Stimulated activated CD4-positive, alpha-beta T cell treated with anti-CD3 and anti-CD28 coated beads, Interleukin-12 subunit alpha, Interleukin-12 subunit beta, amount 100 ng/mL, for 48 hours (primary cell): Measurements from ENCODE around the gene USP24.

Experiments used
- DNase-seq, 3 donors: peaks; one replicate each; pipeline ENCODE4 v3.0.0-alpha.2; 2020; ENCODE audit warnings: low read depth in 2 of 3, low spot score in 1 of 3

Gene USP24

DNA sequence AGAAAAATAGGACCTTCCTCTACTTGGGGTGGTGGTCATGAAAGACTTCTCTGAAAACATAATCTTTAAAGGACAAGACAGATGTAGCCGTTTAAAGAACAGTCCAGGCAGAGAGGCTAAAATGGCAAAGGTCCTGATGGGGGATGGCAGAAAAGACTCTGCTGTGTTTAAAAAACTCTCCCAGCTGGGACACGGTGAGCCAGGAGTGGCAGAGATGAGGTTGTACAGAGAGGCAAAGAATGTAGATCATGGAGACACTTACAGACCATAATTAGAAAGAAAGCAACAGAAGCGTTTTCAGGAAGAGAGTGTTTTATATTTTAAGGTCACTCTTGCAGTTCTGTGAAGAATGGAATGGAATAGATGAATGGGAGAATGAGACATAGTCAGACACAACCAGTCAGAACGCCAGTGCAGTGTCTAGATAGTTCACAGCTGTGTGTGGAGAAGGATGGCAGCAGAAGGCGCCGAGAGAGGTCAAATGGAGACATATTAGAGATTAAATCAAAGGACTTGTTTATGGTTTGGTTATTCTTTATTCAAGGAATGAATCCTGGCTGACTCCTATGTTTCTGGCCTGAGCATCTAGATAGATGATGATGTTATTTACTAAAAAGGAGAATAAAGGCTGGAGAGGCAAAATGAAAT lies 47.8 kb downstream of the USP24 start:
- no peak for DNase-seq

DNA sequence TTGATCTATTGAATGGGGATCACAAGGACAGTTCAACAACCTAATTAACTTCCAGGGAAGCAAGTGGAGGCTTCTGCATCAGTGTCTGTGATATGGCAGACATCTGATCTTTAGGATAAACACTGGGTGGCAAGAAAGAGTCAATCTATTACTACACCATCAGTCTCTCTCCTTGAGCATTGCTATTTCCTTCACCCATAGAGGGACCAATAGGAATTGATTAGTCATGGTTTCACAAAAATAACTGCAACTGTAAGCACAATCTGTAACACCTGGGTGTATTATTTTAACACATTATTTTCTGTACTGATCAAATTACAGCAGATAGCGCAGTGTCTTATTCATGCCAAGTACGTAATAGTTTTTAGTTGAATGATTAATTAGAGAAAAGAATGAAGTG lies 50.3 kb downstream of the USP24 start:
- DNase-seq = no peak

DNA sequence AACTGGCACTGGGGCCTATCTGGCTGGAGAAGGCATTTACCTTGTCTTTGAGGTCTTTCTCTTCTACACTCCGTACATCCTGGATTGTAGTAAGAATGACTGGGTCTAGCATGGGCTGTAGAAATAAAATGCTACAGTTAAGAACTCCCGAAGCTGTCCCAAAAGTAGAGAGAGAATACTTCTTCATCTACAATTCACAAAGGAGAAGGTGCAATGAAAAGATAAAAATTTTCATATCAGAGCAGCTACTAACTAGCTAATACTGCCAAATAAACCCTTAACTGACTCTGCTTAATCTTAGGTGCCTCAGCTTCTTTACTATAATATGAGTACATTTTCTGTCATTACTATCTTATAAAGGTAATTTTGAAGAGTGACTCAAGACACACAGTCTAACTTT lies 55.6 kb downstream of the USP24 start:
- no peak for DNase-seq

DNA sequence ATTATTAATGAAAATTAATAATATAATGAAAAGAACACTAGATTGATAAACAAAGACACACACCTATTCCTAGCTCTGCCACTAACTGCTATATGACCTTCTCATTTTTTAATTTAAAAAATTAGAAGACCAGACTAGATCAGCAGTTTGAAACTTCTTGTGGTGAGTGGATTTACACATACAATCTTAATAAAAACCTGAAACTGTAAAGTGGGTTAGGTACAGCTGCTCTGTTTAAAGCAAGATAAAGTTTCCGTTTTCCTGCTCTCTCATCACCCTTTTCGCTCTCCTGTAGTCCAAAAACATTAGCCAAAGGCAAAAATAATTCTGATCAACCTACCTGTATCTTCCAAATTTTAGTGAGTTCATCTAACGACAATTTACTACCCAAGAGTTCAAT lies 58.6 kb downstream of the USP24 start:
- no peak for DNase-seq

DNA sequence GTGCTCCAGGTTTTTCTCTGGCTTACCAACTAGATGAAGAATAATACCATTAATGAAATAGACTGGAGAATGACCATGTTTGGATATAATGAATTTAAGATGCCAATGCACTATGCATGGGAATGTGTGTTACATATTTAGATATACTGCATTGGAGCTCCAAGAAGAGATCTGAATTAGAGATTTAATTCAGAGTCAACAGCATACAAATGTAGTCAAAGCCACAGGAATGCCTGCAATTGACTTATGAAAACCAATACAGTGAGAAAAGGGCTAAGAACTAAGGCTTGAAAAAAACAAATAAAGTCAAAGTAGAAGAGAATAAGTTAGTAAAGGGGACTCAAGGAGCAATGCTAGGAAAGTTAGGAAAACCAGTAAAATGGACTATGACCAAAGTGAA lies 59.1 kb downstream of the USP24 start:
- no peak for DNase-seq

DNA sequence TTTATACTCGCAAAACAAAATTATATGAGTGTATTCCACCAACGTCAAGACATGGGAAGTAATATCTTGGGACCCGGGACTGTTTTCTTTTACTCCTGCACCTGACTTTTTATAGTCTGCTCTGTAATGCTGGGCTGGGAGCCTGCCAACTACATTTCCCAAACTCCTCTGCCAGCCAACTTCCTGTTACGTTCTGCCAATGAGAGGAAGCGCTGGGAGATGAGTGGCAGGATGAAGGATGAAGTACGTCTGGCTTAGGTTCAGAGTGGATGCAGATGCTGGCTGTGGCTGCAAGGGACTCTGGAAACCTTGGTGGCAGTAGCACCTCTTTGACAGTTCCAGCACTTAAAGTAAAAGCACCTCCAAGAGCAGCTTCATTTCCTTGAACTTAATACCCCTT lies 59.6 kb downstream of the USP24 start:
- no peak for DNase-seq

DNA sequence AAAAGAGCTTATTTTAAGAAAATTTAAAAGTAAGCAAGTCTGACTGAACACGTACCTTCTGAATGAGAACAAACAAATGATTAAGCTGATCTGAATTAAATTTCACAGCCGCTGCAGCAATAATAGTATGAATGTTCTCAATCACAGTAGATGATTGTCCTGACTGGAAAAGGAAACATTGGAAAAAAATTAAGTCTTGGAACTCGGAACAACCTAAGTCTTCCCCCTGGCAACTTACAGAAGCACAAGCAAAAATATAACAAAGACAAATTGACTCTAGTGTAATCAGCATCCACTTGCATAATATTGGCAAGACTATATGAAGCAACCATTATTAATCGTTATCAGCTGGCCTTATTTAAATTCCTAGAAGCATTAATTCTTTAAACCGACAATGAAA lies 60.5 kb downstream of the USP24 start:
- DNase-seq = no peak

DNA sequence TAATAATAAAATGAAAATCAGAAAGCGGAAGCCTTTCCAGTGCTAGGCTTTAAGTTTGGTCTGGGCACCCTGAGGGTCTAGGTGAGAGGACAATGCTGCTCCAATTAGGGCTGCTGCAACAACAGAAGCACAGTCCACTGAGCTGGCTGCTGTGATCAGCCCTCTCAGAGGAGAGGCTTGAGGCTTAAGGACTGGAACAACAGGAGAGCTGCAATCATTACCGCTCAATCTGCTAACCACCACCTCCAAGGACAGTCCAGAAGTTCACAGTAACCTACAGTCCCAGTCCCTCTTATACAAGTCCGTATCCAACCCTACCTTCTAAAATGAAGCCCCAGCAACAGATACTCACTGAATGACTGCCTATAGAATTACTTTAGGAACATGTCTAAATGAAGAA lies 62.1 kb downstream of the USP24 start:
- no peak for DNase-seq

DNA sequence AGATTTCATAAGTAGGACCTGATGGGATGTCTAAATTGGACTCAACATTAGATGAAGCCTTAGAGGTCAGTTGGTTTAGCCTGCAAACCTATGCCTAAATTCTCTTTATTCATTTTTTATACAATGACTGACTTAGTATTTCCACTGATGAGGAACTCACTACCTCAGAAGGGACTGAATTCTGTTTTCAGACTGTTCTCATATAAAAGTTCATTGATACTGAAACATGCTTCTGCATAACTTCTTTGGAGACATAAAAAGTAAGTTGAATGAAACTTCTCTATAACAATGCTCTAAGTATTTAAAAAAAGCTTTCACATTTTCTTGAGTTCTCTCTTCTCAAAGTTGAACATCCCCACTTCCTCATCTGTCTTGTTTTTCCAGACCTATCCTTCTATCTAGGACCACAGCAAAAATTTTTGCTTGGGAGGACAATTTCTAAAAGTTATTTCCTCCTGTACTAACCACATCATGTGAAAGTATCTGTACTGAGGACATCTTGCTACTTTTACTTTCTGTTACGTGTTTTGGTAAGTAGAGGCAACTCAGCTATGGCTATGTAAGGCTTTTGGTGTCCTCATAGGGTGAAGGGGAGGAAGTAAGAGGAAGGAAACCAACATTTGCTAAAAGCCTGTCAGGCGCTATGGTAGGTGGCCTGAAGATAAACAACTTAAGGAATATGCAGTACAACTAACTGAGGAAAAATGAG lies 64.1 kb downstream of the USP24 start:
- no peak for DNase-seq

DNA sequence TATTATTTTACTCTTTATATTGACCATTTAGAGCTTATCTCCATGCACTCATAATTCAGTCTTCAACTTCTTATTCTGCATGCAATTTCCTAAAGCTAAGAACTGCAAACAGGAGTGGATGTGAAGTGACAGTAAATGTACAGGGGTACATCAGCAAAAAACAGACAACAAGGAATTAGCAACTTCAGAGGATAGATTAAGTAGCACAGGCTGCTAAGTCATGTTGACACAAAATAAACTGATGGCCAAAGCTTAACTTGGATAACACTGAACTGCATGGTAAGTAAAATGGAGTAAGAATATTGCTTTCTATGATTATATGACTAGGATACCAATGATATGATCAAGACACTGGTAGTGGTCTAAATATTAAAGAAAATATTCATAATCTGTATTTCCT lies 66.5 kb downstream of the USP24 start:
- no peak for DNase-seq

DNA sequence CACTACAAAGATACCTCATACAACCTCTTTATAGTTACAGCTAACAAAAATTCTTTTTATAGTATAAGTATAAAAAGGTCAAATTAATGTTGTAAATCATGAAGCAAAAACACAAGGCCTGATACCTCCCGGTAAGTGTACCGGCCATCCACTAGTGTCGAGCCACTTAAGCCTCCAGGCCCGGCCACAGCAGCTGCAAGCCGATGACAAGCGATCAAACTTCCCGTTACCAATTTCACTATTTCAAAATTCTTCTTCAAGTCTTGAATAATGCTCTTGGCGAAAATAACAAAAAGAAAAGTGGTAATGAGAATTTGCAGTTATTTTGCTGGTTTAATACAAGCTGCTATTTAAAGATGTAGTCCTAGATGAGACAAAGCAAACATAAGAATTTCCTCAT lies 67.6 kb downstream of the USP24 start:
- DNase-seq = no peak

DNA sequence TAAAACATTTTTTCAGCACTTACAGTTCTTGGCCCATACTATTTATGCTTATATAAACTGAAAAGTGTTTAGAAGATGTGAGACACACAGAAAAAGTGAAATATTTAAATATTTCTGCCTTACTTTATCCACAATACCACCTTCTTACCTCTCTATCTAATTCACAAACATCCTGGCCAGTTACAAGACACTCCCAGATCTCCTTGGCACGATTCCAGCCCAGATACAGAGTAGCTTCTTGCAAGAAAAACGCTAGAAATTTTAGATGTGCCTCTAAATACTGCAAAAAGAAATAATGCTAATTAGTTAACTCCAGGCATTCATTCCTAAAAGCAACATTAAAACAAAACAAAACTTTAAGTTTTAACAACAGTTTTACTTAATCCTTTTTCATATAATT lies 68.4 kb downstream of the USP24 start:
- DNase-seq = no peak

DNA sequence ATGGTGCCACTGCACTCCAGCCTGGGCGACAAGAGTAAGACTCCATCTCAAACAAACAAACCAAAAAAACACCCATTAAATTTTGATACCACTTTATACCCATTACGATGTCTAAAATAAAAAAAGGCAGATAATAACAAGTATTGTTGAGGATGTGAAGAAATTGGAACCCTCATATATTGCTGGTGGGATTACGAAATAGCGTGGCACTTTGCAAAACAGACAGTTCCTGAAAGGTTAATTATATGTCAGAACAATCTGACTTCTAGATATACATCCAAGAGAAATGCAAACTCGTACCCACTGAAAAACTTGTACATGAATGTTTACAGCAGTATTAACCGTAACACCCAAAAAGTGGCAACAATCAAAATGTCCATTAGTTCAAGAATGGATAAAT lies 70.3 kb downstream of the USP24 start:
- no peak for DNase-seq

DNA sequence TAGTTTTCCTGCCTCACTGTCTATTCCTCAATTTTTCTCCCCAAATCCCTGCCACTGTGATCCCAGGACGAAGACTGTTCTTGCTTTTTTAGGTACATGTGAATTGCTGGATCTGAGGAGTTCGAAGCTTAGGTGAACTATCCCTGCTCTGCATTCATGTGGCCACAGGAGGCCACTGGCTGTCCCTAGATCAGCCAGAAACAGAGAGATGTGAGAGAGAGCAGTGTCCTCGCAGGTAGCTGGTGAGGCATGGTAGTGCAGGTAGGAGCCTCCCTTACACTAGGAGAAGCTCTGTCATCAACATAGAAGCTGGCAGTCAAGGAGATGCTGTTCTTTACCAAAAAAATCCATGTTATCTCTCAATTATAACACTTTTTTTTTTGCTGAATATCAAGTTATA lies 71.5 kb downstream of the USP24 start:
- no peak for DNase-seq

DNA sequence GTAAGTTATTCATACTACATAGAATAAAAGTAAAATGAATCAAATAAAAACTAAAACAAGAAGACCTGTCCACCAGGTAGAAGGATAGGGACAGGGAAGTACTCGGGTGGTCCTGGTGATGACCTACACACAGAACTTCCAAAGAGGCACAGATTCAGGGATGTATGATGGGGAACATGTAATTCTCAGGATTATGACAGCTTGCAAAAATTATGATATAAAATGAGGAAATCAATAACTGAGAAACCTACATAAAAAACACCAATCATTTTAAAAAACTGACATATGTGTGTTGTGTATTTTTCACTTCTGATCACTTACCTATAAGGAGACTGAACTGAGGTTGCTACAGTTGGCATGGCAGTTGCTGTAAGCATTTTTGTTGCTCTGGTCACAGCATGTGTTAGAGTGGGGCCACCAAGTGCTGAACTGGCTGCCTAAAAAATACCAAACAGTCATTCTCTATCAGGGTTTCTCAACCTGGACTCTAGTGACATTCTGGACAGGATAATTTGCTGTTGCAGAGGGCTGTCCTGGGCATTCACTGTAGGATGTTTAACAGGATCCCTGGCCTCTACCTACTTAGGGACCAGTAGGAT lies 73.8 kb downstream of the USP24 start:
- no peak for DNase-seq

DNA sequence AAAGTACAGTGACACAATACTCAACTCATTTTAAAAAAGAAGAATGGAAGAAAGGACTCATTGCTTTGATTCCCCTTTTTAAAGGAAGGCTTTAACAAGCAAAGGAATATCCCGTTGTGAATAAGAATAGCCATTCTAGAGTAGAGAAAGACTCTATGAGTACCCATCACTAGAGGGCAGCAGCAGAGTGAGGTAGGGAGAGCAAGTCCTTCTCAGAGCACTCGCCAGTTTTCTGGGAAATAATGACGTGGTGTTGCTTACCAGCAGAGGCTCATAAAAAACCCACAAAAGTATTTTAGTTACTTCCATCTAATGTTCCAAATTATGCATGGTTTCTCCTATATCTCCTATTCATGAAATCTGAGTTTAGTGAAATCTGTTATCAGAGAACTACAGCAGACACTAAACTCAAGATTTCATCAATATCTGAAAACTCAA lies 74.6 kb downstream of the USP24 start:
- peak; percentile 28 to 72 (median 51) for DNase-seq

DNA sequence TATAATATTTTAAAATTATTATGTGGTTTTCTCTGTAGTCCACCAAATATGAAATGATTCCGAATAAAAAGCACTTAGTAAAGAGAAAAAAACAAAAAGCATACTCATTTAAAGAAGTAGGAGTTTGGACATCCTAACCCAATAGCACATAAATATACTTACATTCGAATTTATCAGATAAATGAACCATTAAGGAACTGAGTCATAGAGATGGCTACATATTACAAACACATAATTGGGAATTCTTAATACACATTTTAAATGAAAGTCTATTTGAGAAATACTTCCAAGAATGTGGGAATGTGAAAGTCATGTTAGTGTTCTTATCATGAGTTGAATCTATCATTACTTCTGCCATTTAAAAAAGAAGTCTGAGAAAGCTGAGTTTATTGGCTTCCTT lies 75.0 kb downstream of the USP24 start:
- DNase-seq = no peak

DNA sequence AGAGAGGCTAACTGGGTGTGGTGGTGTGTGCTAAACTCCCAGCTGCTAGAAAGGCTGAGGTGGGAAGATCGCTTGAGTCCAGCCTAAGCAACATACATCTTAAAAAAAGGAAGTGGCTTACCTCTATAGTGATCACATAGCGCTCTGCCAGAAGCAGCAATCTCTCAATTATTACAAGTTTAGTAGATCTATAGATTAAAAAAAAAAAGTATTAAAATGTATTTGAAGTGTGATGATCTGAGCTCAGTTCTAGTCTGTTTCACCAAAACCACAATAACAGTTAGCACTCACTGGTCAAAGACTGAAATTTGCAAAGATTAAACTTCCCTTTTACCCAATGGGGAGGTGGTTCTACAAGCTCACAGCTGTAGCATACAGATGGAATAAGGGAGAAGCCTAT lies 76.3 kb downstream of the USP24 start:
- no peak for DNase-seq

DNA sequence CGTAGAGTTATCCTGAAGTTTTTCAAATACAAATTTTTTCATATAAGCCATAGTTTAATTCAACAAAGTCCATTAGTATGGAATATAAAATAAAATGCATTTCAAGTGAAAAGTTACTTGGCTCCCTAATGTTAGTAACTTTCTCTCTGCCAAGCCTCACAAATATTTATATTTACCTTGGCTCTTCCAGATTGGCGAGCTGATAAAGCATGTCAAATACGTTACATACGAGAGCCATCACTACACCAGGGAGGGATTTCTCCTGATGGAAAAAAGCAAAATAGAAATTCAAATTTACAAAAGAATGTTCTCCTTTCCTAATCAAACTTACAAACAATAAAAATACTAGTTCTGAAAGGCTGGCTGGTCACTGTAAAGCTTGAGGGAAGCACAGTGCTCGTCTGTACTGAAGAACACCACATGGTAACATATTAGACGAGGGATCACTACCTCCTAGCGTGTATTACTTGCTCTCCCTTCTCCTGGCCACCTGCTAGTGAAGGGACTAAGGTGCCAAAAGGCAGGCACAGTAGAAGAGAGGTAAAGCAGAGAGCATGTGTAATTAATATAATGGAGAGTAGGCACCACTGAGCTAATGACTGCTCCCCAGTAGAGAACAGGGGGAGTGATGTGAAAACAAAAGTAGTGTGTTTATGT lies 80.9 kb downstream of the USP24 start:
- DNase-seq = no peak

DNA sequence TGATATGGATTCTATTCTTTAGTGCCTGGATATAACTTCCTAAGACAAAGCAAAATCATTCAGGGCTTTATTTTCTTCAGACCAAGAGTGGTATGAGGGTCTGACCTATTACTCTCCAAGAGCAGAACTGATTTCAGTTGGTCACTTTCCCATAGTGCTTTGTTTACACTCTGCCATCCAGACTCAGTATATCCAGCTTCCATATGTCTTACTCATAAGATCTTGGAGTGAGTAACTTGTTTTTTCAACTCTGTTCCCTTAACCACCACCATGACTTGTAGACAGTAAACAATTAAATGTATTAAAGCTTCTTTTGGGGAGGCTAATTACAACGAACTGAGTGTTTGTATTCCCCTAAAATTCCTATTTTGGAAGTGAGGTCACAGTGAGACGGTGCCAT lies 83.4 kb downstream of the USP24 start:
- no peak for DNase-seq

DNA sequence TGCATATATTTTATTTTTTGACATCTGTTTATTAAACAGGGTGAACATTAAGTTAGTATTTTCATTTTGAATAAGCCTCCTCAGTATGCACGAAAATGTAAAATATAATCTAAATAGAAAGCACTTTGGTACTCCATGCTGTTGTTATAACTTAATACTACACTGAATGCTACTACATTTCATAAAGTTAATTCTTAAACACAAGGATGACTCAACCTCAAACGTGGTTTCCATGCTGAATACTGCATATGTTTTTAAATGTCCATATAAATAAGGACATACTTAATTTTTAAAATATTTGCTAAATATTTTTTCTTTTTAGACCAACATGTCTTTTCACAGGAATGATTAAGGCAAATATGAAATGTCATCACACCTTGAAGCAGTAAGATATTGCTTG lies 83.9 kb downstream of the USP24 start:
- DNase-seq = no peak

DNA sequence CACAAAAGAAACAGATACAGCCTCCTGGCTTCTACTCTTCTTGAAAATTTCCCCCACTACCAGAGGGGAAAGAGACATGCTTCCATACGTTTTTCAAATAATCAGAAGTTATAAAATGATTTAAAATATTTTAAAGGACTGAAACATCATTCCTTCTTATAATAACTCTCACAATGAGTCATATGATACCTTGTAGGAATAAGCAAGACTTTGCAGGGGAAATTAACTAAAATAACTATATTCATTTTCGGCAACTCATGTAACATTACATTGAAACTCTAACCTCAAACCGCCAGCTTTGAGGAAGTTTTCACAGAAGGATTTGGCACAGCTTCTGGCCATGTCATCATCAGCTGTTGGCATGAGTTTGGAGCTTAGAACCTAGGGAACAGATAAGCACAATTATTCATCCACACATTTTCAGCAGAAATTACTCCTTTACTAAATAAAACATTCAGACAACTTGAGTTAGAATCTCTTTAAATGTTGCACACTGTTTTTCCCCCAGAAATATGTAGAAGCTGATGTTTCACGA lies 85.9 kb downstream of the USP24 start:
- DNase-seq = no peak
